Daoy (cell line): Measurements from ENCODE around the gene CUL1. TPM values are rescaled to one million over a fixed set of nuclear protein-coding genes. Genes with fewer than 3 reads are reported as not detected.

Source experiments
- DNase-seq: peaks from one replicate; pipeline ENCODE4 v3.0.0-alpha.2; 2015; ENCODE audit warnings: low read depth
- total RNA-seq: library from RNA; depleted of rRNA; stranded (reverse); fragments of >200 nt; shearing (Covaris generic); gene quantifications from 2 replicates; pipeline ENCODE4 v1.2.3, GENCODE V29; 2014

The CUL1 gene
- total RNA-seq, 1 experiment from 2014 or later: 88.5 TPM

DNA sequence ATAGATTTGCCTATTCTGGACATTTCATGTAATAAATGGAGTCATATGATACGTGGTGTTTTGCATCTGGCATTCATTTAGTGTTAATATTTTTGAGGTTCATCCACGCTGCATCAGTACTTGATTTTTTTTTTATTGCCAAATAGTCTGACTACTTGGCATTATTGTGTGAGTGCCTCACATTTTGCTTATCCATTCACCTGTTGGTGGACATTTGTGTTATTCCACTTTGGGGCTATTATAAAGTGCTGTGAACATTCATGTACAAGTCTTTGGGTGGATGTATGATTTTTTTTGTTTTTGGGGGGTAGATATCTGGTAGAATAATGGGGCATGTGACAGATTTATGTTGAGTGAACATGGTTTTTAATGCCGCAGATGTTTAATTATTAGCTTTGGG is 19.7 kb downstream of the CUL1 start:
- DNase-seq: no peak

DNA sequence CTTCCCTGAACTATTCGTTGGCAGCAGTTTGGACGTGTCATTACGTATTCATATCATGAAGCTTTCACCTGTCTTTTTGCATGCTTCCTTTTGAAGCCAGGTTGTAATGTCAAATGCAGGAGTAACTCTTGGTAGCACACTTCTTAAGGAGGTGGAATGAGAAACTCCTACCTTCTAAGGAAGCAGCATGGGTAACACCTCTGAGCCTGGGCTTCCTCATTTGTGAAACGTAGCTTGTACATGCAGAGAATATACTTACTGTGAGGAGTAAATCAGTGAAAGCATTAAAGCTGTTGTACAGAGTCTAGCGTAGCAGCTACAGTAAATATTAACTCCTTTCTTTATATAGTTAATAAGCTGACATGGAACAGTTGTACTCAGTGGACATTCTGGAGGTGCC is 21.1 kb downstream of the CUL1 start:
- DNase-seq: no peak

DNA sequence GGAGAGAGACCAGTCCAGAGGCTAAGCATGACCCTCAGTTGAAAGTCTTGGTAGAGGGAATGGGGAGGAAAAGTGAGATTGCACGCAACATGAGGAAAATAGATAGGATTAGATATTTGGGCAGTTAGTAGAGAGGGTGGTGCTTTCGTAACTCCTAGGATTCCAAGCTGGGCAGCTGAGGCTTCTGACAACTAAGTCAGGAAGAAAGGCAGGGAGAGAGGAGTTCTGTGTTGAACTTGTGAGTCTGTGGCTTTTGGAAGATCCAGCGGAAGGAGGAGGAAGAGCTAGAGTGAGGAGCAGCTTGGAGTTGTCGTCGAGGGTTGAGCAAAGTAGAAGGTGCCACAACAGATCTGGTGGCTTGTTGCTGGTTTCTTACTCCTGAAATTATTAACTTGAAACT is 21.8 kb downstream of the CUL1 start:
- no peak for DNase-seq

DNA sequence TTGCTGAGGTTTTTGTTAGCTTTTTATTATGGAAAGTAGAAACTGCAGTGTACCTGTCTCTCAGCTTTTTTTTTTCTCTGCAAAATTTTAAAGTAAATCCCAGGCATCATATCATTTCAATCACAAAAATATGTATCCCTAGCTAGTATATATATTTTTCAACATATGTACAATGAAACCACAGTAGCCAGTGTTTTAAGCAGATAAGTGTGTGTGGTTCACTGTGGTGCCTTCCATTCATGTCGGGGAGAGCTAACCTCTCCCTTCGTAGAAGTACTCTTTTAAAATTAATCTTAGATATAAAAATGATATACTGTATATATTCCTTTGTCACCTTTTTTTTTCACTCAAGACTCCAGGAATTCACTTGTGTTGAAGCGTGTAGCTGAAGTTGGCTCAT is 22.7 kb downstream of the CUL1 start:
- no peak for DNase-seq

DNA sequence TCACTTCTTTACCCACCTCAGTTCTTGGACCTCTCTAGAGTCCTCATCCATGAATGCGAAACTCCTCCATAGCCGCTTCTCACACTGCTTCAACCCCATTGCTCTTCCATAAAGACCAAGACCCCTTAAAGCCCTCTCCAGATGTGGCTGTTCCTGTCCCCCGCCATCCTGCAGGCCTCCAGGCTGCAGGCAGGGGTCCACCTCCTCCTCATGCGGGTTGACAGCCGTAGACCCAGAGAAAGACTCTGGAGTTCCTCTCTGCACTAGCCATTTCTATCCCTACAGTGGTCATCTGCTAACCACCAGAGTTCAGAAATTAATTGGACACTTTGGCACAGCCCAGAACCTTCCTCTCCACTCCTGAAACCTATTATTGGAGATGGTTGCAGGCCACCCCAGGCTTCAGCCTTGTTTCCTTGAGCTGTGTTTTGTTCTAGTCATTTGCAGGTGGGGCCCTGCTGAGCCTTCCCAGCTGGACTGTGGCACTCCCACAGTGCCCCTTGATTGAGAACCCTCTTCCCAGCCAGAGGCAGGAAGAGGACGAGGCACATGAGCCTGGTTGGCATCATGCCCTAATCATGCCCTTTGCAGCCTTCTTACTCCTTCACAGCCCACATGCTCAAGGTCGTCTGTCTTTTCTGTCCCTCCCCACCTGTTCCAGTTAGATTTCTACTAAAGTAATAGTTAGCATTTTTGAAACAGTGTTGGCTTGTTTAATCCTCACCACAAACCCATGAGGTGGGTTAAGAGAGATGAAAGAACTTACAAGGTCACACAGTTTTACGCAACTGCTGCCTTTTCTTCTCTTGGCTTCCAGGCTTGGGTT is 23.9 kb downstream of the CUL1 start:
- DNase-seq: no peak

DNA sequence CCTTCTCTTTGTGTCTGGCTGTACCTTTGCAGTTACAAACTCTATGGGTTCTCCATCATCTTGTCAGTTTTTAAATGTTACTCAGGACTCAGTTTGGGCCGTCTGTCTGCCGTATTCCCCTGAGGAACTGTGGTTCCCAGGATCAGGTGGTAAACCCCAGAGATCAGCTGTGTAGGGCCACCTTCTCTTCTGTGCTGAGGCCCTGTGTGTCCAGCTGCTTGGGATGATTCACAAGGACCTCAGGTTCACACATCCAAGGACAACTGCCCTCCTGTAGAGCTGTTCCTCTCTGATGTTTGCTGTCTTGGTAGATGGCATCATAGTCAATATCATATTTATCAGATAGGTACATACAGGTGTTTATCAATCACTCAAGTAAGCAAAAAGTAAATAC is 24.5 kb downstream of the CUL1 start:
- no peak for DNase-seq

DNA sequence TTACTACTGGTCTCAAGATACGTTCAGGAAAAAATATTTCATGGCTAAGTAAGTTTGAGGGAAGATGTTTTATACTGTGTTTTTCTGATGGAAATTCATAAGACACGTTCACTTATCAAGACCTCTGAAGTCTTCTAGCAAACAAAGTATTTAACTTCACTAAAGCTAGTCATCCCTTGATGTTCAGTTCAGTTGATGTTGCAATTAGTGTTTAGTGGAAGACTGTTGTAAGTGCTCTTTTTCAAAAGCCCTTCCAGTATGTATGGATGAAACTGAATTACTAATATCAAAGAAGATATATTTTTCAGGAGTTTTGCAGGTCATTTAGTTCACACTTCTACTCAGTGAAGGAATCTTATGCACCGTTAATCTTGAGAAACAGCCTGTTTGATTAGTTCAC is 25.1 kb downstream of the CUL1 start:
- no peak for DNase-seq

DNA sequence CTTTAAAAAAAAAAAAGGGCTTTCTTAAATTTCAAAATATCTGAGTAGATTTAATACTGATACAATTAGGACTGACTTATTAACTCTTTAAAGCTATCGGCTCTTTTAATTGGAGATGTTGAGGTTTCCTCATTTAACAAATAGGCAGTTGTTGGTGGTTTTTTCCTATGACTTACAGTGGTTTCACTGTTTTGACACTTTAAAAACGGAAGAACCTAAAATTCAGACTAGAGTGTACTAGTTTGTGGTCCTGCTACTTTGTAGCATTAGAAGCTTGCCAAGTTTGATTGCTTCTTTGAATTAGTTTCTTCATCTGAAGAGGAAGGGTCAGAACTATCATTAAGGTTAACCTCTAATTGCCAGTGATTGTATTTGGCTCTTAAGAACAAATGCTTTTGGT is 27.7 kb downstream of the CUL1 start:
- DNase-seq: no peak

DNA sequence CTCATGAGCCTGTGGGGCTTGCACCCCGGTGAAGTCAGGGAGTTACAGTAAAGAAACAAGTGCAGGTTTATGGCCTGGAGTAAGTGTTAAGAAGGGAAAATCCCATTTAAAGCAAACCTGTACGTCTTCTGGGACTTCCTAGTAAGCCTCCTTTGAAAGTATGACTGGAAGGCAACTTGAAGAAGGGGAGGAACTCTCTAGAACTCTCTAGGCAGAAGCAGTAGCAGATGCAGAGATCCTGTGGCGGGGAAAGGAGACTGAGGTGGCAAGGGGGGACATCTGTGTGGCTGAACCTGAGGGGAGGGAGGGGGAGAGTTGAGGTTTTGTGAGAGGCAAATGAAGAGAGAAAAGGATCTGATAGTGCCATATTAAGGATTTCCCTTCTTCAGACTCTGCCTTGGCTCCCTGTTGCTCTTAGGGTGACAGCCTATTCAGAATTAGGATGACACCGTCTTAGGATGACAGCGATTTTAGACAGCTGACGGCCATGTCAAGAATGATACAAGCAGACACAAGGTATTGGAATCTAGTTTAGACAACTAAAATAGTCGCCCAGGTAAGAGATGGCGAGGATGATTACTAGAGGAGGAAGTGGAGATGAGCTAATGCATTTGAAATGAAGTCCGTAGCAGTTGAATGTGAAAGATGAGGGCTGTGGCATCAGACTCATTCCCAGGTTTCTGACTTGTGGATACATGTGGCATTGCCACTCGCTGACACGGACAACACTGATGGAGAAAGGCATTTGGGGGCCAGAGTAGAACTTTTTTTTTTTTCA is 29.0 kb downstream of the CUL1 start:
- no peak for DNase-seq

DNA sequence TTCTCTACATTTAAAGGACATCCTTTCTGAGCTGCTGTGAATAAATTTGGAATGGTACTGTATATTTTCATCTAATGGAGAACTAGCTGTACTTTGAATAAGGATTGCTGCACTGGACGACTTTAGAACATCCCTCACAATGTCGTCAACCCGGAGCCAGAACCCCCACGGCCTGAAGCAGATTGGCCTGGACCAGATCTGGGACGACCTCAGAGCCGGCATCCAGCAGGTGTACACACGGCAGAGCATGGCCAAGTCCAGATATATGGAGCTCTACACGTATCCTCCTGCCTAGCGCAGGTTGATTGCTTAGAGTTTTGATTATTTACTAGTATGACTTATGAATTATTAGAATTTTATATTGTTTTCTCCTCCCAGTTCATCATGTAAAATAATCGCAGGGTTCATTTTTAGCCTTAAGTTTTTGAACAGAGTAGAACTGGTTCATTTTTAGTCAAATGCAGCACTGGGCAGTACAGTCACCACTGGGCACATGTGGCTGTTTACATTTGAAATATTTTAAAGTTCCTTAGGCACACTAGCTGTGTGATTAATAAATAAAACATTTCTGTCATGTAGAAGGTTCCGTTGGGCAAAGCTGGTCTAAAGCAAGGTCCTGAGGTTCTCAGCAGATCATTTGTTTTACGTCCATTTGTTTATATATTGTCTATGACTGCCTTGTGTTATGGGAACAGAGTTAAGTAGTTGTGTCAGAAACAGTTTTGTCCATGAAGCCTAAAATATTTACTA is 31.5 kb downstream of the CUL1 start:
- no peak for DNase-seq

DNA sequence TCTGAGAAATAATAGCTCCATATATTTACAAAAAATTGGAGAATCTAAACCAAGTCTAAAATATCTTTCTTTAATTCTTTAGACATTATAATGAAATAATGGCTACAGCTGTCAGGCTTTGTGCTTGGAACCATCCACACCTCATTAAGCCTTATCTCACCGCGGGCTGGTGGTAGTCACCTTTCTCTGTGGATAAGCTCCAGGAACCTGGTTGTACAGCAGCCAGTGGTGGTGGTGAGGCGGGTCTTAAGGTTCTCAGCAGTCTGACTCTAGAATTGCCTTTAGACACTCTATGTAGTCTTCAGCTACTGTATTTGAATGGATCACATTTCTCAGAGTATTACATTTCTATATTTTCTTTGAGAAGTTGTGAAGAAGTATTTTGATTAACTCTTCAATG is 34.2 kb downstream of the CUL1 start:
- DNase-seq: no peak

DNA sequence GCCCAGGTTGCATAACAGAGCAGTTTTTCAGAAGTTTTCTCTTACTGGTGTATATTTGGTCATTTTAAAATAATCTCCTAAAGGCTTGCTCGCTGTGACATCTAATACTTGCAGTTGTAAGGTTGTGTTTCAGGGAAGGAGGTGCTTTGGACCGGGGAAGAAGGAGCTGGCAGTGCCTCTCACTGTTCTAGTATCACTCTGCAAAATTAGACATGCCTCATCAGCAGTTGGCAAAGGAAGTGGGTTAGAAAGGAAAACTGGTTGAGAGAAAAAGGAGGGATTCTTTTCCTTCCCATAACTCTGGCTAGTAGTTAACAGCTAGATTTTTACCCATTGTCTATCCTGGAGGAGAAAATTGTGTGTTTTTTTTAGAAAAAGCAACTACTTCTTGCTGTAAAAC is 34.8 kb downstream of the CUL1 start:
- no peak for DNase-seq

DNA sequence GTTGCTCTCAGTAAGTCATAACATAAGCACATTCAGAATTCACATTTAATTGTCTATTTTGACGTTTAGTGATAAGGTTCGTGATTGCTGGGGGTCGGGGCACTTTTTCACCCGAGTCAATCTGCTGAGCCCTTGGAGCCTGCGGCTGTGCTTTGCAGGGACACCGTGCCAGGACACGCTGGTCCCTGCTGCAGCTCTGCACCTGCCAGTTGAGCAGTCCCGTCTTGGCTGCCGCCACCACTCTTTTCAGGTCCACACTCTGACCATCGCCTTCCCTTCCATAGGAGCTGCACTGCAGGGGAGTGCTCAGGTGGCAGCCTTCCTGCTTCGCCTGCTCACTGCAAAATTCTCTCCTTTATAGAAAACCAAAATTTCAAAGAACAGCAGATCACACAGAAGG is 36.4 kb downstream of the CUL1 start:
- DNase-seq: no peak

DNA sequence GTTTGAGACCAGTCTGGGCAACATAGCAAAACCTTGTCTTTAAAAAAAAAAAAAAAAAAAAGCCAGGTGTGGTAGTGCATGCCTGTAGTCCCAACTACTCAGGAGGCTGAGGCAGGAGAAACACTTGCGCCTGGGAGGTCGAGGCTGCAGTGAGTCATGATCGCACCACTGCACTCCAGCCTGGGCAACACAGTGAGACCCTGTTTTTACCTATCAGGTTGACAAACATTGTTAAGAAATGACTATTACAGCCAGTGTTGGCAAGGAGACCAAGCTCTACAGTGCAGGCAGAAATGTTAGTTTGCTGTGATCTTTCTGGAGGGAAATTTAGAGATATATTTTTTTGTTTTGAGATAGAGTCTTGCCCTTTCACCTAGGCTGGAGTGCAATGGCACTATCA is 37.3 kb downstream of the CUL1 start:
- no peak for DNase-seq

DNA sequence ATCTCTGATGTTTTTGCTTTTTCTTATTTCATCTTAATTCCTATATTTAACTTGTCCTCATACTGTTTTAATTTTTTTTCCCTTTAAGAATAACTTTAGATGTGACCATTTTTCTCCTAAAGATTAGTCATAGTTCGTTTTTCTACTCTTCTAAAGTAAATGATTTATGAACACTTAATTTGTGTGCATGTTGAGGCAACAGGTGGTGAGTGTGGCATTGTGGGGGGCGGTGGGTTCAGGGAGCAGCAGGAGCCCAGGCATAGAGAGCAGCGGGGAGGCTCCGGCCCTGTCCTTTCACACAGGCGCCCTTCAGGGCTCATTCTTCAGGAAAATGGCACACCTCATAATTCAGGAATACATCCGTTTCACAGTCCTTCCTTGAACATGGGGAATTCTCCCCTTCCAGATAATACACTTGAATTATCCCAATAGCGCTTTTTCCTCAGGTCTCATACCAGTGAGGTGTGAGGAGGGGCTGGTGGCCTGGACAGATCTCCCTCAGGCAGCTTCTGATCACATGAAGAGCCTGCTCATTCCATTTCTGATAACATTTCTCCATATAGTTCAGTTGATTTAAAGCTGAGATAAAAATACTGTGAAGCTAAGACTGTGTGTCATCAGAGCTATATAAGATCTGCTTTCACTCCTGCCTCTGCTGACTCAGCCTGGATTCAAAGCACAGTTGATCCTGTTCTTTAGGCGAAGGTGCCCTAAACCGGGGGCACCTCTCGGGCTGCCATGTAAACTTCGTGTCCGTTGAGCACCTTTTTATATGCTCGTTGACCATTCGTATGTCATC is 40.2 kb downstream of the CUL1 start:
- no peak for DNase-seq

DNA sequence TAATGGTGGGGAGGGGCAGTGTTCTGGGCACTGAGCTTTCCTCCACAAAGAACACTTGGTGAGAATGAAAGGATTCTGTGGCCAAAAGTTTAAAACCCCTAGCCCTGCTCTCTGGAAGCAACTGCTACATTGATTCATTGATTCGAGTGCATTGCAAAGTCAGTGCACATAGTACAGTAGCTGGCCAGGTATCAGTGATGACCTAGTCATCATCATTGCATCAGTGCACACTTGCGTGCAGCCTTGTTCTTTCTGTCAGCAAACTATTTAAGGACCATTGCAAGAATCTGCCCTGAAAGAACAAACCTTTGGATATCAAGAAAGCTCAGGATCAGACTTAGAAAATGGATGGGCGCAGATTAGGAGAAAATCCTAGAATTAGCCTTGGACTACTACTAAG is 47.4 kb downstream of the CUL1 start:
- DNase-seq: no peak

DNA sequence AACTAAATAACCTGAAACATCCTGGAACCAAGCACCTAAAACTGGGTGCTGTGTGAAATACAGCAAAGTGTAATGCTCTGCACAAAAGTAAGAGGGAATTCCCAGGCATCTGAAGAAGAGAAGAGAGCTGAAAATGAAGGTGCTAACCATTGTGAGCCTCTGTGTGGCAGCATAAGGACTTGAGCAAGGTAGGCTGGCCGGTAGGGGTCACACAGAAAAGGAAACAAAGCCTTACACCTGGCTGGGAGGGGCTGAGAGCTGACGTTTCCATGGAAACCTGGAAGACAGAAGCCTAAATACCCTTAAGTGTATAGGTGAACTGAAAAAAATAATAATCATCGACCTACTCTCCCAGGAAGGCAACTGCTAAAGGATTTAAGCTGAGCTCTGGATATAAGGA is 48.6 kb downstream of the CUL1 start:
- DNase-seq: no peak

DNA sequence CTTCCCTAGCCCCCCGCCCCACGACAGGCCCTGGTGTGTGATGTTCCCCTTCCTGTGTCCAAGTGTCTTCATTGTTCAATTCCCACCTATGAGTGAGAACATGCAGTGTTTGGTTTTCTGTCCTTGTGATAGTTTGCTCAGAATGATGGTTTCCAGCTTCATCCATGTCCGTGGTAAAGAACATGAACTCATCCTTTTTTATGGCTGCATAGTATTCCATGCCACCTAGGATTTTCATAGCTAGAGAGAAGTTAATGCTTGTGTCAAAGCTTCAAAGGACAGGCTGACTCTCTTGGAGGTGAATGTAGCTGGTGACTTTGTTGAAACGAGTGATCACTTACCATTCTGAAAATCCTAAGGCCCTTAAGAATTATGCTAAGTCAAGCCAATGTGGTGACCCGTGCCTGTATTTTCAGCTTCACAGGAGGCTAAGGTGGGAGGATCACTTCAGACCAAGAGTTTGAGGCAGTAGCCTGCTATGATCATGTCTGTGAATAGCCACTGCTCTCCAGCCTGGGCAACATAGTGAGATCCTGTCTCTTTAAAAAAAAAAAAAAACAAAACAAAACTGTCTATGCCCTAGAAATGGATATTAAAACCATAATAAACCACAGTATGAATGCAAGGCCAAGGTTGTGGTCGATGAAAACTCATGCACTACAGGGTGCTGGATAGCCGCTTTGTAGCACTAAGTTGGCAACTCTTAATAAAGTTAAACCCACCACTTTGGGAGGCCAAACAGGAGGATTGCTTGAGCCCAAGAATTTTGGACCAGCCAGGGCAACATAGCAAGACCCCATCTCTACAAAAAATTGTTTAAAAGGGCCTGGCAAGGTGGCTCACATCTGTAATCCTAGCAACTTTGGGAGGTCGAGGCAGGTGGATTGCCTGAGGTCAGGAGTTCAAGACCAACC is 52.0 kb downstream of the CUL1 start:
- no peak for DNase-seq

DNA sequence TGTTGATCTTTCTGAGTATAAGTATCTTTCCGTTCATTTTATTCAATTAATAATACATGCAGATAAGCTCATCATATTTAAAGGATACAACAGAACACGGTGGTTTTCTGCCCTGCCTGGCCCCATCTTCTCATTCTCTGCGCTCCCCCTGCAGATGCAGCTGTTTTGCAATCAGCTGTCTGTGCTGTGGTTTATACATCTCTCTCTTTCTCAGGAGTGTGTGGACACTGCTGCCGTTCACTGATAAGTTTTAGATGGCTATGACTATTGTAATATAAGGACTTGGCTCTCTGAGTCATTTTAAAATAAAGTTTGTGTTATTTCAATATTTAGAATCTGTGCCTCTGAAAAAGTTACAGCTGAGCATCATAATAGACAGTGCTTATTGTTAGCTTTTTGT is 54.5 kb downstream of the CUL1 start:
- DNase-seq: no peak

DNA sequence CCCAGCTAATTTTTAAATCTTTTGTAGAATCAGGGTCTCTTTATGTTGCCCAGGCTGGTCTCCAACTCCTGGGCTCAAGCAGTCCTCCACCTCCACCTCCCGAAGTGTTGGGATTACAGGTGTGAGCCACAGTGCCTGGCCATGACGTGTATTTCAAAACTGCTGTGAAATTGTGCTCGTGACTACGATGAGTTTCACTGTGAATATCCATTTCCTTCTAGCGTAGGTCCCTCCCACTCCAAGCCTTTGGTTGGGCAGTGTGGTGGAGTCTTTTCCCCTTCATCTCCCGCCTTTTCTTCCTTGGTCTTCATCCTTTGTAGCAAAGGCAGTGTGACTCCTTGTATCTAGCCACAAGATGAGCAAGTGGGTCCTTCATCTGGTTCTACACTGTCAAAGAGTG is 56.2 kb downstream of the CUL1 start:
- no peak for DNase-seq
